ENCODE measurements around the gene DIS3L. TPM values are rescaled to one million over a fixed set of nuclear protein-coding genes. Genes with fewer than 3 reads are reported as not detected.

The DIS3L gene
- total and polyA plus RNA-seq, 11 donors: 13.0 to 62.5 (median 34.1) TPM

Other genes with a start within 250 kb of the DIS3L start
- gene MEGF11, start 39.8 kb upstream of the DIS3L start, total RNA-seq: not detected
- gene MEGF11, start 39.8 kb upstream of the DIS3L start, polyA plus RNA-seq: under 1 TPM in 1 of 2 donors, not detected in 1; 0.07 TPM
- gene TIPIN, start 63.1 kb downstream of the DIS3L start, total RNA-seq: 1 to 10 TPM; 1.9 to 6.2 (median 3.8) TPM
- 1 to 10 TPM; 2.2 to 5.9 TPM for gene TIPIN, start 63.1 kb downstream of the DIS3L start, polyA plus RNA-seq
- gene MAP2K1, start 93.3 kb downstream of the DIS3L start, total RNA-seq: 100 to 1,000 TPM in 2 of 9 donors, 10 to 100 TPM in 7; 34.6 to 134 (median 39.3) TPM
- gene MAP2K1, start 93.3 kb downstream of the DIS3L start, polyA plus RNA-seq: 100 to 1,000 TPM in 1 of 2 donors, 10 to 100 TPM in 1; 15.8 to 164 TPM
- gene SNAPC5, start 204.2 kb downstream of the DIS3L start, total RNA-seq: 10 to 100 TPM; 25.4 to 38.6 (median 28.3) TPM
- 10 to 100 TPM; 30.0 to 59.5 TPM for gene SNAPC5, start 204.2 kb downstream of the DIS3L start, polyA plus RNA-seq
- 1,000 to 10,000 TPM; 1,009 to 1,685 (median 1,364) TPM for gene RPL4, start 211.3 kb downstream of the DIS3L start, total RNA-seq
- 1,000 to 10,000 TPM; 1,143 to 4,065 TPM for gene RPL4, start 211.3 kb downstream of the DIS3L start, polyA plus RNA-seq
- 1 to 10 TPM; 1.8 to 5.4 (median 2.6) TPM for gene ZWILCH, start 211.8 kb downstream of the DIS3L start, total RNA-seq
- gene ZWILCH, start 211.8 kb downstream of the DIS3L start, polyA plus RNA-seq: 1 to 10 TPM in 1 of 2 donors, under 1 TPM in 1; 0.53 to 4.7 TPM